ENCODE results near the gene RUNX1.

The RUNX1 gene

GRCh38 chr21:34824314-34824713, 224.8 kb downstream of the RUNX1 start:
- no peak for DNase-seq (ENCODE audit: low spot score)

- DNase-seq (ENCODE audit: low spot score): no peak
These were observed 226.2 kb downstream of the RUNX1 start for GRCh38 chr21:34822942-34823341.

GRCh38 chr21:34822168-34822567, 226.9 kb downstream of the RUNX1 start:
- no peak for DNase-seq (ENCODE audit: low spot score)

GRCh38 chr21:34821717-34822116, 227.4 kb downstream of the RUNX1 start:
- DNase-seq (ENCODE audit: low spot score): no peak

- DNase-seq (ENCODE audit: low spot score): no peak
These were observed 229.1 kb downstream of the RUNX1 start for GRCh38 chr21:34820051-34820450.

GRCh38 chr21:34819357-34819999, 229.6 kb downstream of the RUNX1 start:
- DNase-seq (ENCODE audit: low spot score): no peak

GRCh38 chr21:34818662-34819158, 230.4 kb downstream of the RUNX1 start:
- no peak for DNase-seq (ENCODE audit: low spot score)

- DNase-seq (ENCODE audit: low spot score): peak; percentile 49
These were observed 231.1 kb downstream of the RUNX1 start for GRCh38 chr21:34817821-34818661.

- no peak for DNase-seq (ENCODE audit: low spot score)
These were observed 233.0 kb downstream of the RUNX1 start for GRCh38 chr21:34815831-34816705.

GRCh38 chr21:34814529-34814951, 234.6 kb downstream of the RUNX1 start:
- DNase-seq (ENCODE audit: low spot score): no peak

GRCh38 chr21:34813266-34813894, 235.7 kb downstream of the RUNX1 start:
- no peak for DNase-seq (ENCODE audit: low spot score)

- DNase-seq (ENCODE audit: low spot score): no peak
These were observed 236.4 kb downstream of the RUNX1 start for GRCh38 chr21:34812504-34813265.

GRCh38 chr21:34811368-34811767, 237.7 kb downstream of the RUNX1 start:
- DNase-seq (ENCODE audit: low spot score): no peak

GRCh38 chr21:34810786-34811185, 238.3 kb downstream of the RUNX1 start:
- DNase-seq (ENCODE audit: low spot score): no peak

GRCh38 chr21:34809822-34810221, 239.3 kb downstream of the RUNX1 start:
- no peak for DNase-seq (ENCODE audit: low spot score)

- DNase-seq (ENCODE audit: low spot score): no peak
These were observed 240.4 kb downstream of the RUNX1 start for GRCh38 chr21:34808569-34809204.

- no peak for DNase-seq (ENCODE audit: low spot score)
These were observed 241.1 kb downstream of the RUNX1 start for GRCh38 chr21:34807881-34808568.

GRCh38 chr21:34807146-34807880, 241.8 kb downstream of the RUNX1 start:
- DNase-seq (ENCODE audit: low spot score): no peak

- DNase-seq (ENCODE audit: low spot score): no peak
These were observed 242.7 kb downstream of the RUNX1 start for GRCh38 chr21:34806423-34806822.
